ENCODE measurements around the gene BET1.

The BET1 gene

DNA sequence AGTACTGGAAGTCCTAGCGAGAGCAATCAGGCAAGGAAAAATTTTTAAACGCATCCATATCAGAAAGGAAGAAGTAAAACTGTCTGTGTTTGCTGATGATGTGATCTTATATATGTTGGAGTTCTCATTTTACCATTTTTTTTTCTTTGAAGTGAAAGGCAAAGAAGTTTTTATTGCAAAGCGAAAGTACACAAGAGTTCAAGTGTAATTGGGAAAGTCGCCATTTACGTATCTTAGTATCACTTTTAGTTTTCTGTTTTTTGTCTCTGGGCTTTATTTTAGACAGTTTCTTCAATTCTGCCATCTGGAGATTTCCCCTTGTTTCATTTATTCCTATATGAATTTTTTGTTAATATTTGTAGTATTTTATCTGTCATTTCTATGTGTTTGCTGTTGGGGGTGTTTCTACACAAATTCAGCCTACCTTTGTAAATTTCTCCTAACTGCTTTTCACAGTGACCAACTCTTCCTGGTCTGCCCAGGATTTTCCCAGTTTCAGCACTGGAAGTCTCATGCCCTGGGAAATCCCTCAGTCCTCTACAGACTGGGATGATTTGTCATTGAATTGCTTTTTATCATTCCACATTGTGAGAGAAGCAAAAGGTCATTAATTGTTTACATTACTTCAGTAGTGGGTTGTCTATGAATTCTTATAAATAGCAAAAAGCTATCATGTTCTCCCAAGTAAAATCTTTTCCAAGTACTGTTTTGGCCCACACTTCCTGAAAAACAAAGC is 23.2 kb downstream of the BET1 start:
- Histone ChIP-seq H3K27me3 (ENCODE audit: control insufficient read depth, insufficient read depth, low read length) (no peaks in the 10 kb centered on the region), H3K9ac (ENCODE audit: low read length) (no peak overlapping the region), H3K4me1 (ENCODE audit: control insufficient read depth, low read depth, low read length) (peaks cover 24% of the 10 kb centered on the region), H3K9me3 (ENCODE audit: control insufficient read depth, low read depth, low read length) (no peaks in the 10 kb centered on the region), H3K4me3 (ENCODE audit: low read length) (no peak overlapping the region), H3K27ac (ENCODE audit: low read length) (peak overlapping the region; percentile 29), H3K36me3 (ENCODE audit: control insufficient read depth, low read depth, low read length) (no peaks in the 10 kb centered on the region)

DNA sequence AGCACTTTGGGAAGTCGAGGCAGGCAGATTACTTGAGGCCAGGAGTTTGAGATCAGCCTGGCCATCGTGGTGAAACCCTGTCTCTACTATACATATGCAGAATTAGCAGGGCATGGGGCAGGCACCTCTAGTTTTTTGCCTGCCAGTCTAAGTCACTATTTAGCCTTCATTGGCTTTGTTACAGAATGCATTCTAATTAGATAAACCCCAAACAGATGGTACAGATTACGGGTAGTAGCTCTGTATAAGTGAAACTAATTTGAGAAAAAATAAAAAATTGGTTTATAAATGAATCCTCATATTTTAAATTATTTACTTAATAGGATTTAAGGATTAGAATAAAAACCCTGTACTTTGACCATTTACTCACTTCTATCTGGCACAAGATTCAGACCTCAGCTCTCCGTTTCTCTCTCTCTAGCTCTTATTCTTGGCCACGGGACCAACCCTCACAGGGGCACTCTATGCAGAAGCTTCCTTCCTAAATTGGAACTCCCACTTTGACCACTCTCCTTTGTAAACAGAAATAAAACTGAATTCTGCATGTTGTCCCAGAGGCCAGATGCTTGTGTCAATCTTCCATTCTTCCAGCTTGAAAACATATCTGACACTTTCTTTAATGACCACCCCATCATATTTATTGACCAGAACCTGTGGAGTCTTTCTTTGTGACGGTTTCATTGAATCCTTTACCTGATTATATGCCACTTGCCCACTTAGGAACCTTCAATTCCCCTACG is 26.8 kb downstream of the BET1 start:
- Histone ChIP-seq H3K4me3 (ENCODE audit: low read length) (no peak overlapping the region), H3K36me3 (ENCODE audit: control insufficient read depth, low read depth, low read length) (no peaks in the 10 kb centered on the region), H3K4me1 (ENCODE audit: control insufficient read depth, low read depth, low read length) (peaks cover 14% of the 10 kb centered on the region), H3K9ac (ENCODE audit: low read length) (no peak overlapping the region), H3K27me3 (ENCODE audit: control insufficient read depth, insufficient read depth, low read length) (no peaks in the 10 kb centered on the region), H3K27ac (ENCODE audit: low read length) (no peak overlapping the region), H3K9me3 (ENCODE audit: control insufficient read depth, low read depth, low read length) (no peaks in the 10 kb centered on the region)

DNA sequence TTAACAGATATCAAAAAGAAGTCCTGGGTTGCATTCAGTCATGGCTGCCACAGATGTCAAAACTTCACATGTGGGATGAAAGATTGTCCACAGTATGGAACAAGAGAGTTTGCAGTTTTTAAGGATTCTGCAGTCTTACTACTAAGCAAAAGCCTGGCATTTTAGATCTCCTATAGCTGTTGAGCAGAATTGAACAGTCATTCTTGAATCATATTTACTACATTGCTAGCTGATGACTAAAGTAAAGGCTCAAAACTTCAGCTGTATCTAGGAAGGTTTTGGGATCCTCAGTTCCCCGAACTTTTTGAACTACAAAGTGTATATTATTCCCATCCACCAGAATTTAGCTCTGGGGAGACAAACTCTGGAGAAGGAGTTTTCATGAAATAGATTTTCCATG is 31.0 kb downstream of the BET1 start:
- Histone ChIP-seq H3K4me1 (ENCODE audit: control insufficient read depth, low read depth, low read length) (peaks cover 3% of the 10 kb centered on the region), H3K9ac (ENCODE audit: low read length) (no peak overlapping the region), H3K4me3 (ENCODE audit: low read length) (no peak overlapping the region), H3K9me3 (ENCODE audit: control insufficient read depth, low read depth, low read length) (no peaks in the 10 kb centered on the region), H3K27me3 (ENCODE audit: control insufficient read depth, insufficient read depth, low read length) (no peaks in the 10 kb centered on the region), H3K27ac (ENCODE audit: low read length) (no peak overlapping the region), H3K36me3 (ENCODE audit: control insufficient read depth, low read depth, low read length) (no peaks in the 10 kb centered on the region)

DNA sequence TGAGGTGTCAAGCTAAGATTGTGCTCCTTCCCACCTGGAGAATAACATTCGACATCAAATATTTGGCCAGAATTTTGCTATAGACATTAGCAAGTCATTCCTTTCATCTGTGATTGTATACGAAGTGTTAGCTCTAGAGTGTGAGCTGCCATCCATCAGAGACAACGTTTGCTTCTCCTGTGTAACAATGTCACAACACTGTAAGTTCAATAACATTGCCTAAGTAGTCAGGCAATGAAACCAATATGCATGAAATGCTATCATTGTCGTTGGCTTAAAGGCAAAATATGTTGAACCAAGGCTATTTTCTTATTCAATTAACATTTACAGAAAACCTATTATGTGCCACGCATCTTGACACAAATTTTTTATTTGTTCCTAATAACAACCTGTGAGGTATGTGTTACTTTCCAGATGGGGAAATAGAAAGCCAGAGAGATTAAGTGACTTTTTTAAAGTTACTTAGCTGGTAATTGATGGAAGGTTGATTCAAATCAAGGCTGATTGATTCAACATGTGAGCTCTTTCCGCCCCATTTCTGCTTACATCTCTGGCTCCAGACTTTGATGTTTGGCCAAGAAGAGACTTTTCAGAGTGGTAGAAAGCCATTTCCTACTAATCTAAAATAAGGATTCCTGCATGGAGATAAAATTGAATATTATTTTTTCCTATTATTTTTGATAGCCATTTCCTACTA is 32.0 kb downstream of the BET1 start:
- Histone ChIP-seq H3K27ac (ENCODE audit: low read length) (no peak overlapping the region), H3K4me3 (ENCODE audit: low read length) (no peak overlapping the region), H3K4me1 (ENCODE audit: control insufficient read depth, low read depth, low read length) (peaks cover 3% of the 10 kb centered on the region), H3K27me3 (ENCODE audit: control insufficient read depth, insufficient read depth, low read length) (no peaks in the 10 kb centered on the region), H3K9ac (ENCODE audit: low read length) (no peak overlapping the region), H3K36me3 (ENCODE audit: control insufficient read depth, low read depth, low read length) (no peaks in the 10 kb centered on the region), H3K9me3 (ENCODE audit: control insufficient read depth, low read depth, low read length) (no peaks in the 10 kb centered on the region)

DNA sequence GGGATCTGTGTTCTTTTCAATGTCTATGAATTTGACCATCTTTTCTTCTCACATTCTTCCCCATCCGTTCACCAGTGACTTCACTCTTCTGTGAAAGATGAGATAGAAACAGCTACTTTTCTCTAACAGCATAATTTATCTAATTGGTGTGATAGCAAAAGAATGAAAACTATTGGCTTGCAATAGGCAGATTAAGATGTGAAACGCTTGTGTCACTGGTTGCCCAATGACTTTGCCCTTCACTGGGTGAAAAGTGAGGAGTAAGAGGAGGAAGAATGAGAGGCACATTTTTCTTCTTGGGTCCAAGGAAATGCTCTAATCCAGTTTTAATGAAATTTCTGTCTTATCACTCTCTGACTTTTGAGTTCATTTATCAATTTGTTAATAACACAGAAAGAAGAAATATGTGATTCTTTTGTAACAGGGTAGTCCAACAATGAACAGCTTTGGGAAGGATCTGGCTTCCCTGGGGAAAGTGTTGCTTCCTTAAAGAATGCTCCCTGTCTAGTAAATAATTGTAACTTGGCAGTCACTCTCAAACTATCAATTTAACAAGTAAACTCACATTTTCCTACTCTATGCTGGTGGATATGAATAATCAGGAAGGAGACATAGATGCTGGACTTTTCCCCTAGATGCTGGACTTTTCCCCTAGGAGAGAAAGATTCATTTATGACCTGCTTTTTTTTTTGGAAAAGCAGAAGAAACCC is 35.1 kb downstream of the BET1 start:
- Histone ChIP-seq H3K27ac (ENCODE audit: low read length) (no peak overlapping the region), H3K4me3 (ENCODE audit: low read length) (no peak overlapping the region), H3K36me3 (ENCODE audit: control insufficient read depth, low read depth, low read length) (no peaks in the 10 kb centered on the region)

DNA sequence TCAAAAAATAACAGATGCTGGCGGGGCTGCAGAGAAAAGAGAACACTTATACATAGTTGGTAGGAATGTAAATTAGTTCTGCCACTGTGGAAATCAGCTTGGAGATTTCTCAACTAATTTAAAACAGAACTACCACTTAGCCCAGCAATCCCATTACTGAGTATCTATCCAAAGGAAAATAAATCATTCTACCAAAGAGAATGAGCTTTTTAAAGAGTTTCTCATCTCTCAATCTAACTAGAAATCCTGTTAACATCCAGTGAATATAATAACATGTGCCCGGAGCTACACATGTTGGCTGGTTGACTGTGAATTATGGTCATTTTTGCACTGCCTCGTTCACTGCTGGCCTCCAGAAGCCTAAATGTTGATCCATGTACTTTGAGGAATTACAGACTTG is 39.3 kb downstream of the BET1 start:
- no peak overlapping the region for H3K4me3 ChIP-seq (ENCODE audit: low read length)
- no peak overlapping the region for H3K27ac ChIP-seq (ENCODE audit: low read length)
- H3K4me1 ChIP-seq (ENCODE audit: control insufficient read depth, low read depth, low read length): no peaks in the 10 kb centered on the region
- H3K27me3 ChIP-seq (ENCODE audit: control insufficient read depth, insufficient read depth, low read length): no peaks in the 10 kb centered on the region
- no peaks in the 10 kb centered on the region for H3K9me3 ChIP-seq (ENCODE audit: control insufficient read depth, low read depth, low read length)
- H3K36me3 ChIP-seq (ENCODE audit: control insufficient read depth, low read depth, low read length): no peaks in the 10 kb centered on the region
- no peak overlapping the region for H3K9ac ChIP-seq (ENCODE audit: low read length)

More for the DNA sequence above, 35.1 kb downstream of the BET1 start:
- H3K4me1 ChIP-seq (ENCODE audit: control insufficient read depth, low read depth, low read length): no peaks in the 10 kb centered on the region
- H3K9ac ChIP-seq (ENCODE audit: low read length): no peak overlapping the region
- no peaks in the 10 kb centered on the region for H3K9me3 ChIP-seq (ENCODE audit: control insufficient read depth, low read depth, low read length)
- H3K27me3 ChIP-seq (ENCODE audit: control insufficient read depth, insufficient read depth, low read length): no peaks in the 10 kb centered on the region

DNA sequence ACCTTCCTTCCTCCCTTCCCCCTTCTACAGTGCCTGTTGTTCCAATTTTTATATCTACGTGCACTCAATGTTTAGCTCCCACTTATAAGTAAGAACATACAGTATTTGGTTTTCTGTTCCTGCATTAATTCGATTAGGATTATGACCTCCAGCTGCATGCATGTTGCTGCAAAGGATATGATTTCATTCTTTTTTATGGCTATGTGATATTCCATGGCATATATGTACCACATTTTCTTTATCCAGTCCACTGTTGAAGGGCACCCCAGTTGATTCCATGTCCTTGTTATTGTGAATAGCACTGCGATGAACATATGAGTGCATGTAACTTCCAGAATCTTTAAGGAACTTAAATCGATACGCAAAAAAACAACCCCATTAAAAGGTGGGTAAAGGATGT is 39.9 kb downstream of the BET1 start:
- H3K36me3 ChIP-seq (ENCODE audit: control insufficient read depth, low read depth, low read length): no peaks in the 10 kb centered on the region
- H3K9ac ChIP-seq (ENCODE audit: low read length): no peak overlapping the region
- no peaks in the 10 kb centered on the region for H3K27me3 ChIP-seq (ENCODE audit: control insufficient read depth, insufficient read depth, low read length)
- H3K4me3 ChIP-seq (ENCODE audit: low read length): no peak overlapping the region
- no peaks in the 10 kb centered on the region for H3K4me1 ChIP-seq (ENCODE audit: control insufficient read depth, low read depth, low read length)
- no peak overlapping the region for H3K27ac ChIP-seq (ENCODE audit: low read length)
- no peaks in the 10 kb centered on the region for H3K9me3 ChIP-seq (ENCODE audit: control insufficient read depth, low read depth, low read length)

DNA sequence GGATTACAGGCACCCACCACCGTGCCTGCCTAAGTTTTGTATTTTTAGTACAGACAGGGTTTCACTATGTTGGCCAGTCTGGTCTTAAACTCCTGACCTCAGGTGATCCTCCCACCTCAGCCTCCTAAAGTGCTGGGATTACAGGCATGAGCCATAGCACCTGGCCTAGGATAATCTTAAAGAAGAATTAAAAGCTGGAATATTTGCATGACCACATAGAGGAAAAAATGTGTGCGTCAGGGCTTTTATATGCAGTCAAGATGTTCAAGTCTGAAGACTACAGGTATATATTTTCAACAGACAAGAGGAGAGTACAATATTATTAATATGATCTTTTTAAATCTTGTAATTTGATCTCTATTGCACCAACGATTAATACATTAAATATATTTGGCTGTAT is 43.2 kb downstream of the BET1 start:
- no peak overlapping the region for H3K27ac ChIP-seq (ENCODE audit: low read length)
- H3K9me3 ChIP-seq (ENCODE audit: control insufficient read depth, low read depth, low read length): no peaks in the 10 kb centered on the region
- no peak overlapping the region for H3K4me3 ChIP-seq (ENCODE audit: low read length)
- no peak overlapping the region for H3K9ac ChIP-seq (ENCODE audit: low read length)
- H3K27me3 ChIP-seq (ENCODE audit: control insufficient read depth, insufficient read depth, low read length): no peaks in the 10 kb centered on the region
- no peaks in the 10 kb centered on the region for H3K4me1 ChIP-seq (ENCODE audit: control insufficient read depth, low read depth, low read length)
- no peaks in the 10 kb centered on the region for H3K36me3 ChIP-seq (ENCODE audit: control insufficient read depth, low read depth, low read length)

DNA sequence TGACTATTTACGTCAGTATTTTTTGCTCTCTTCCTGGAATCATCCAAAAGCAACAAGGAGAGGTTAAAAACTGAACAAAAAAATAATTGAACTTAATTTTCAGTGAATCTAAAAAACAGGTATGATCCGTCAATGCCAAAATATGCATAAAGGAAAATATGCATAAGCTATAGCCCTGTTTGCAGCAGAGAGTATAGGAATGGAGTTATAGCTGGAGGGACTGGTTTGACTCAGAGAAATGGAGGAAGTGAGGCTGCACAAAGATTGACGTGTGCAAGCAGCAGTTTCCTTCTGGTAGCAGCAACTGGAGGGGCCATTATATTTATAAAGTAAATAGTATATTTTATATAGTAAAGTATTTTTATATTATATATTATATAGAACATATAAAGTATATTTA is 45.5 kb downstream of the BET1 start:
- H3K27me3 ChIP-seq (ENCODE audit: control insufficient read depth, insufficient read depth, low read length): no peaks in the 10 kb centered on the region
- no peaks in the 10 kb centered on the region for H3K4me1 ChIP-seq (ENCODE audit: control insufficient read depth, low read depth, low read length)
- H3K27ac ChIP-seq (ENCODE audit: low read length): no peak overlapping the region
- H3K9ac ChIP-seq (ENCODE audit: low read length): no peak overlapping the region
- no peak overlapping the region for H3K4me3 ChIP-seq (ENCODE audit: low read length)
- H3K9me3 ChIP-seq (ENCODE audit: control insufficient read depth, low read depth, low read length): no peaks in the 10 kb centered on the region
- H3K36me3 ChIP-seq (ENCODE audit: control insufficient read depth, low read depth, low read length): no peaks in the 10 kb centered on the region

DNA sequence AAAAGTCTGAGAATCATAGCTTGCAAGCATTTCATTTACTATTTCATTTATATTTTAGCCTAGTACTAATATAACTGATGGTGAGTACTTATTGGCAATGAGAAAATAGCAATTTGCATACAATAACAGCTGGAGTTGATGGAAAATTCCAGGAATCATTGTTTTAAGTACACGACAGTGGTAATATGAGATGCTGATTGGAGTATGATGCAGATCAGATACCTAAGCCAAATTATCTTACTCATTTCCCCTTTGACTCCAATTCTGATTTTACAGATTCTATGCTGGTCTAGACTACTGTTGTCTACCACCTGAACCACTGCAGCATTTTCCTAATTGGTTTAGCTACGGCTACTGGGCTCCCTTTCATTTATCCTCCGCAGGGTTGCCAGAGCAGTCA is 45.9 kb downstream of the BET1 start:
- H3K27ac ChIP-seq (ENCODE audit: low read length): no peak overlapping the region
- no peaks in the 10 kb centered on the region for H3K27me3 ChIP-seq (ENCODE audit: control insufficient read depth, insufficient read depth, low read length)
- no peaks in the 10 kb centered on the region for H3K9me3 ChIP-seq (ENCODE audit: control insufficient read depth, low read depth, low read length)
- no peak overlapping the region for H3K4me3 ChIP-seq (ENCODE audit: low read length)
- no peak overlapping the region for H3K9ac ChIP-seq (ENCODE audit: low read length)
- H3K4me1 ChIP-seq (ENCODE audit: control insufficient read depth, low read depth, low read length): no peaks in the 10 kb centered on the region
- no peaks in the 10 kb centered on the region for H3K36me3 ChIP-seq (ENCODE audit: control insufficient read depth, low read depth, low read length)

DNA sequence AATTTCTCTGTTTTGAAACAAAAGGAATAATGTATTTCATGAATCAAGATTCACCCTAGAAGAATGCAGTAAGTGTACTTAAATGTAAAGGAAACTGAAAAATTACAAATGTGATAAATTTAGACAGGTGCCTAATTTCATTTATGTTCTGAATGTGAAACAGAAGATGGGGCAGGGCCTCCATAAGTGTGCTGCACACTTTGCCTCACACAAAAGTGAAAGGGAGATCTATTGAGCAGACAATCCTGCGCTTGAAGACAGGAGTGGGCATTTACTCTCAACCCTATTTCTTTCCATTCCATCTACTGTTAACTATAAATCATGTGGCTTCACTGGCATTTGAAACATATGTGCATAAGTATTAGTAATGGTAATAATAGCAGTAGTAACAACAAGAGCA is 46.4 kb downstream of the BET1 start:
- no peaks in the 10 kb centered on the region for H3K27me3 ChIP-seq (ENCODE audit: control insufficient read depth, insufficient read depth, low read length)
- H3K27ac ChIP-seq (ENCODE audit: low read length): no peak overlapping the region
- H3K9me3 ChIP-seq (ENCODE audit: control insufficient read depth, low read depth, low read length): no peaks in the 10 kb centered on the region
- no peaks in the 10 kb centered on the region for H3K36me3 ChIP-seq (ENCODE audit: control insufficient read depth, low read depth, low read length)
- H3K4me1 ChIP-seq (ENCODE audit: control insufficient read depth, low read depth, low read length): no peaks in the 10 kb centered on the region
- no peak overlapping the region for H3K4me3 ChIP-seq (ENCODE audit: low read length)
- no peak overlapping the region for H3K9ac ChIP-seq (ENCODE audit: low read length)

All from iPS-18a (cell line).